A673 (cell line): ENCODE results near the gene SLC7A9.

Experiments
- EZH2 ChIP-seq: fragments of 200-600 bp; sonication (generic); IDR thresholded peaks from 2 replicates; pipeline ENCODE4 v1.6.1; 2017; ENCODE audit warnings: borderline replicate concordance, low read depth, mild to moderate bottlenecking, mixed read lengths, antibody characterized with exemption, low read length; ENCODE audit not compliant: poor library complexity, severe bottlenecking
- TF ChIP-seq, protein P1 (sequence below): fragments of 300-800, 200-600 bp; sonication (generic); conservative IDR thresholded peaks from 2 replicates; pipeline ENCODE4 v1.5.1; 2017; ENCODE audit warnings: low read depth, mild to moderate bottlenecking, antibody characterized with exemption, low read length, moderate library complexity, mixed read lengths

DNA sequence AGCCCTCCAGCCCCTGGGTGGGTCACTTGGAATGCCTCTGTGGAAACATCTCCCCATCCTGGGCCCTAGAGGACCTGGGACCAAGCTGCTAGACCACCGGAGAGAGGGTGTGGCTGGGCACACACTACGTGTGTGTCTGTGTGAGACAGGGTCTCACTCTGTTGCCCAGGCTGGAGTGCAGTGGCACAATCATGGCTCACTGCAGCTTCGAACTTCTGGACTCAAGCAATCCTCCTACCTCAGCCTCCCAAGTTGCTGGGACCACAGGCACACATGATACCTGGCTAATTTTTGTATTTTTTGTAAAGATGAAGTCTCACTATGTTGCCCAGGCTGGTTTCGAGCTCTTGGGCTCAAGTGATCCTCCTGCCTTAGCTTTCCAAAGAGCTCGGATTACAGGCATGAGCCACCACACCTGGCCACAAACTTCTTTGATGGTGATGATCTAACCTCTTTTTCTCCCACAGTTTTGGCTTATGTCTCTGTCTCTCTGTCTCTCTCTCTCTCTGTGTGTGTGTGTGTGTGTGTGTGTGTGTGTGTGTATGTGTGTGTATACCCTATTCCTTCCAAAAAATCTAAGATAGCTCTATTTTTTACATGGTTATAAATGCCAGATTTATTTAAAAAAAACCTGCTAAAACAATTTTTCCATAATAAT lies 32.1 kb upstream of the SLC7A9 start:
- TF ChIP-seq, protein P1, sequence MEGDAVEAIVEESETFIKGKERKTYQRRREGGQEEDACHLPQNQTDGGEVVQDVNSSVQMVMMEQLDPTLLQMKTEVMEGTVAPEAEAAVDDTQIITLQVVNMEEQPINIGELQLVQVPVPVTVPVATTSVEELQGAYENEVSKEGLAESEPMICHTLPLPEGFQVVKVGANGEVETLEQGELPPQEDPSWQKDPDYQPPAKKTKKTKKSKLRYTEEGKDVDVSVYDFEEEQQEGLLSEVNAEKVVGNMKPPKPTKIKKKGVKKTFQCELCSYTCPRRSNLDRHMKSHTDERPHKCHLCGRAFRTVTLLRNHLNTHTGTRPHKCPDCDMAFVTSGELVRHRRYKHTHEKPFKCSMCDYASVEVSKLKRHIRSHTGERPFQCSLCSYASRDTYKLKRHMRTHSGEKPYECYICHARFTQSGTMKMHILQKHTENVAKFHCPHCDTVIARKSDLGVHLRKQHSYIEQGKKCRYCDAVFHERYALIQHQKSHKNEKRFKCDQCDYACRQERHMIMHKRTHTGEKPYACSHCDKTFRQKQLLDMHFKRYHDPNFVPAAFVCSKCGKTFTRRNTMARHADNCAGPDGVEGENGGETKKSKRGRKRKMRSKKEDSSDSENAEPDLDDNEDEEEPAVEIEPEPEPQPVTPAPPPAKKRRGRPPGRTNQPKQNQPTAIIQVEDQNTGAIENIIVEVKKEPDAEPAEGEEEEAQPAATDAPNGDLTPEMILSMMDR: no peak
- TF ChIP-seq EZH2: no peak
